Medulla oblongata (tissue), 1 donor: Measurements from ENCODE around the gene SF1.

Experiments
- DNase-seq: peaks from one replicate; pipeline ENCODE4 v3.0.0-alpha.2; 2015; ENCODE audit errors: extremely low spot score

The SF1 gene

DNA sequence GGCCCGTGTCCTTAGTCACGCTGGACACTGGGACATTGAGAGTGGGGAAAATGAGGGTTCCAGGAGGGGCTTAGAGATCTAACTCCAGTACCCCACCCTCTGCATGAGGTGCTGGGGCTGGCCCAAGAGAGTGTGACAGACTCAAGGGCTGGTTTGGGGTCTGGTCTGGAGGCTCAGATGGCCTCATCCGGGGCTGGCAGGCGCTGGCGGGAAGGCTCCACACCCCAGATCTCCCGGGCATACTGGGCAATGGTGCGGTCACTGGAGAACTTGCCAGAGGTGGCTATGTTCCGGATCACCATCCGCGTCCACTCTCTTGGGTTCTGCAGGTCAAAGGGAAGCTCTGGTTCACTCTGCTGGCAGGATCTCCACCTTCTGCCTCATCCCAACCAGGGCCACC is 31.9 kb downstream of the SF1 start:
- DNase-seq, result no peak

GRCh38 chr11:64745521-64746328 is 32.6 kb downstream of the SF1 start:
- peak; percentile 54 for DNase-seq

DNA sequence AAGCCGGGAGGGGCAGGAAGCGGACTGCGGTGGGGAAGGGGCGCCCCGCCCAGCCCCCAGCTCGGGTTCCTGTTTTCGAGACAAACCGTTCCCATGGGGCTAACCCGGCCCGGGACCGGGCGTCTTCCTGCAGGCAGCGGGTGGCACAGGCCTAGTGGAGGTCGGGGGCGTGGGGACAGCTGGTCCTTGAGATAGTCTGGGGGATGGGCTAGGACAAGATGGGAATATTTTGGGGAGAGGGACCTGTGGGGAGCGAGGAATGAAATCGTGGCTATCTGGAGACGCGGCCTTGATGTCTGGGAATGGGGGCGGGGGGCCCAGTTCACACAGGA is 33.2 kb downstream of the SF1 start:
- no peak for DNase-seq

DNA sequence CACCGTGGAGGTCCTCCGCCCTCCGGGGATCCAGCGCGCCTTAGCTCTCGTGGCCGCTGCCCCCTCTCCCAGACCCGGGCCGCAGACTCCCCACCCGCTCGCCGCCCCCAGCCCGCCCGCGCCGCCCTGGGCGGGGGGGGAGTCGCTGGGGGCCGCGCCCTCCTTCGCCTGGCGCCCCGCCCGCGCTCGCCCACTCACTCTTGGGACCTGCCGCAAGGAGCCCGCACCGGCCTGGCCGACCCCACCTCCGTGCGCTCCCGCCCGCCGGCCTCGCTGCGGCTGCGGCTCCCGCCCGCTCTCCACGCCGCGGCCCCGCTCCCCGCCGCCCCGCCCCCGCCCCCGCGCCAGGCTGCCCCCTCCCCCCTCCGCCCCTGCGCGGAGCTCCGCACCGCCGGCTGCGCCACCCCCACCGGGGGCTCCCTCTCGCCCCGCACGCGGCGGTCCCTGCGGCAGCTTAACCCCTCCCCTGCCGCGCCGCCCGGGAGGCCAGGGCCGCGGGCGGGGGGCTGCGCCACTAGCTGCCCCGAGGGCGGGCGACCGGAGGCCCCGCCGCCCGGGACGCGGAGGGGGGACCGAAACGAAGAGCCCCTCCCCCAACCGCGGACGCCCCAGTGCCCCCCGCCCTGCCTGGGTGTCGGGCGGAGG is 33.7 kb downstream of the SF1 start:
- DNase-seq, result no peak

- DNase-seq, result peak; percentile 42
These were observed 34.5 kb downstream of the SF1 start, which contains the start of gene RASGRP2 for GRCh38 chr11:64743591-64744543. Gene RASGRP2 (minus strand): TSS chr11:64744142. CDS start chr11:64742866, 1,276 bp downstream.

DNA sequence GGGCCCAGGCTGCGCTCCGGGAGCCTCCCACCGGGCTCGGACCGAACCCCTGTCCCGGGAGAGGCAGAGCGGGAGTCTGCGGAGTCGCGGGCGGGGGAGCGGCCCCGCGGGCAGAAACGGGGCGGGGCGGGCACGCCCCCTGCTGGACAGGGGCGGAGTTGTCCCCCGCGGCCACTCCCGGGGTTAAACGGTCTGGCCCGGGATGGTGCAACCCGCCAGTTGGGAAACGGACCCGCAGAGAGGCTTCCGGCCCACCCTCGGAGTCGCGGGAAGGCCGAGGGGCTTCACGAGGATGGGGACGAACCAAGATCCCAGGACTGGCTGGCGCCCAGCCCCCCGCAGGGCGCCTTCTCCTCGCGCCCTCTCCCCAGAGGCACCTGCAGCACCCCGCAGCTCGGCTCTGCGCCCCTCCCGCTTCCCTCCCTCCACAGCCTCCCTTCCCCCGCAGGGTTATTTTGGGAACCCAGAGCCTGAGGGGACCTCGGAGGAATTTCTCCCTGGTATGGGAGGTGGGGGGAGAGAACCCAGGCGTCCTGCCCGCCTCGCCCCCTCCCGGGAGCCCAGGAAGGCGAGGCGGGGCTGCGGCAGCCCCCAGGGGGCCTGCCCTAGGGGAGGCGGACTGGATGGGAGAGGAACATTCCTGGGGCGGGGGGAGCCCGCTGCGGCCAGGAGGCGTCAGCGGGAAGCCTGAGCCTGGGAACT is 35.3 kb downstream of the SF1 start:
- DNase-seq, result peak; percentile 44

- no peak for DNase-seq
These were observed 36.1 kb downstream of the SF1 start for GRCh38 chr11:64742087-64742888.

- DNase-seq, result no peak
These were observed 36.8 kb downstream of the SF1 start for GRCh38 chr11:64741375-64742086.

DNA sequence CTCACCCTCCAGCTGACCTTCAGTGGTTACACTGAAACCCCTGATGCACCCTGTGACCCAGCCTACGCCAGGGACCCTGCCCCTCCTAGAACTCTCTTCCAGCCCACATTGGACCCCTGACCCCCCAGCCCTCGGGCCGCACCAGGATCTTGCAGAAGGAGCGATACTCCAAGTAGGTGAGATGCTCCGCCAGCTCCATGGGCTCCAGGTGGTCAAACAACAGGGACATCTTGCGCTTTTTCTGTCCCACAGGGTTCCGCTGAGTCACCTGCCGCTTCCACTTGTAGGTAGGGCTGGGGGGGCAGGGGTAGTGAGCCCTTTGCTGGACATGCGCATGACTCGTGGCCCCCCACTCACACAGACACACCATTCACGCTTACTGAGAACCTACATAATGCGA is 38.5 kb downstream of the SF1 start:
- no peak for DNase-seq

DNA sequence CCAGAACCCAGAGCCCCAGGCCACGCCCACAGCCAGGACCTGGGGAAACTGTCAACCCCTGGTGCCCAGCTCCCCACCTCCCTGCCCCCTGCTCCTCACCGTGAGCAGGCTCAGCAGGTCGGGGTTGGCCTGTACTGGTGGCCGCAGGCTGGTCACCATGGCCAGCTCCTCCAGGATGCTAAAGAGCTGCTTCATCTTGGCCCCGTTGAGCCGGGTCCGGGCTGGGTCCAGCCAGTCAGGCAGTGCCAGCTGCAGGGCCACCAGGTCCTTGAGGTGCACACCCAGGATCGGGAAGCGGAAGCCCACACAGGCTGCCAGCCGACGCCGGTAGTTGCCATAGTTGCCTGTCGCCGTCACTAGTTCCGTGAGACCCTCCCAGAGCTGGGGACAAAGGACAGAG is 41.7 kb downstream of the SF1 start:
- no peak for DNase-seq

DNA sequence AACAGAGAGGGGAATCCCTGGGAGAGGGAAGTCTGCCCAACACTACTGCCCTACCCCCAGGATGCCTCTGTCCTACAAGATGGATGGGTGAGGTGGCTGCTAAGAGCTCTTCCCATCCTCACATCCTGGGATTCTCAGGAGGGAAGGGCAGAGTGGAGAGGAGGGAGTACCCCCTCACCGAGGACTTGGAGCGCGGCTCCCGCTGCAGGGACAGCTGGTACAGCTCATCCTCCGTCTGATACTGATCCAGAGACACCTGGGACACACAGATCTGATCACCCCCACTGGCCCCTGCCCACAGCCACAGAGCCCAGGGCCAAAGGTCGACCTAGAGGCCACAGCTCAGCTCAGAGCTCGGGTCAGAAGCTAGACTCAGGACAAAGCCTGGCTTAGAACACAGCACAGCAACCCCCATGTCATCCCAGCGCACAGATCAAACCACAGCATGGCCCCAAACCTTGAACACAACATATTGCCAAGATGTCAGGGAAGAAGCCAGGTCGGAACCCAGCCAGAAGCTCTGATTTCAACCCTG is 42.5 kb downstream of the SF1 start:
- no peak for DNase-seq

DNA sequence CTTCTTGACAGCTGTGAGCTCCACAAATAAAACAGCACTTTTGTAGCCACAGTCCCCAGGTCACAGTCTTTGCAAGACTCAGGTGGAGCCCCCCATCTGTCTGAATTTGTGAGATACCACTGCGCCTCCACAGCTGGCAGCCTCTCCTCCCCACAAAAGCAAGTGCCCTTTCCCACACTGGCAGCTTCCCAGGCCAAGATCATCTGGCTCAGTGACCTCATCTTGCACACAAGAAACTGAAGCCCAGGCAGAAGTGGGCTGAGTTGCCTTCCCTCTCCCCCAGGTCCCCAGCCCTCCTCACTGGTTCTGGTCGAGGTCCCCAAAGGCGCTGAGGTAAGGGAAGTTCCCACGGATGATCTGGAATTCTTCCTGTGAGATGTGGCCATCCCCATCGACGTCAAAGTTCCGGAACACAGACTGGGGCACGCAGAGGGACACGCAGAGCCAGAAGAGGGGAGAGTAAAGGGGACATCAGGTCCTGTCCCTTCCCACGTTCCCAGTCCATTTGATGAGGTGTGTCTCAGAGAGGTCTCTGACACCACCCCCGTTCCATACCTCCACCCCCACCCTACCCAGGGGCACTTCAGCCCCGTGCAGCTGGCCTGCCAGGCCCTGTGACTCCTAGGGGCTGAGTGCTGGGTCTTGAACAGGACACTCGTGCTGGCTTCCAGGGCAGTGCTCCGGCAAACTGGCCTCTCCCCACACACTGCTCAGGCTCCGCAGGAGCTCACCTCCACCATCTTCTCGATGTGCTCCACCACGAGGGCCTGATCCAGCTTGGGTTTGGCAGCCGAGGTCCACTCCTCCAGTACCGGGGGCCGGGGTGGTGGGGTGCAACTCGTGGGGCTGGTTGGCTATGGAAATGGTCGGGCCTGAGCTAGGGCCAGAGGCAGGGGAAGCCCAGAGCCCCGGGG is 43.3 kb downstream of the SF1 start:
- no peak for DNase-seq

GRCh38 chr11:64731601-64732000 is 46.7 kb downstream of the SF1 start:
- DNase-seq, result no peak

DNA sequence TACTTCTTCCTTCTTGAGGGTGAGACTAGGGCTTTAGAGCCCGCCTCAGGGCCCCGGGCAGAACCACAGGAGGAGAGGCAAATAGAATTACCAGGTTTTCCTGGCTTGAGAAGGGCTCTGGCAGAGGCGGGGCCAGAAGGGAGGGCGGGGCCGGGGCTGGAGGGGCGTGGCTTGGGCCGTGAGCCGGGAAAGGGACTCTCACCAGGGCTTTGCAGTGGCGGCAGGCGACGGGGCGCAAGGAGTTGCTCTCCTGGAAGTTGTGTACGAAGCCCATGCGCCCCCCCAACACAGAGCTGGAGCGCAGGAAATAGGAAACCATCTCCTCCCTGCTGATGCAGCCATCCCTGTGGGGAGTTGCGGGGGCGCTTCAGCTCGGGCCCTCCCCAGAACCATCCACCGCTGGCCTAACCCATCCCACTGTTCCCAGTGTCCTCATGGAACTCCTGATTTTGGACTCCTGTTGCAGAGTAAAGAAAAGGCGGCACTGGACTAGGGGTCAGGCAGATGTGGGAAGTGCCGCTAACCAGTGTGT is 48.4 kb downstream of the SF1 start:
- DNase-seq, result no peak

GRCh38 chr11:64728757-64729365 is 49.5 kb downstream of the SF1 start:
- DNase-seq, result no peak

- DNase-seq, result no peak
These were observed 51.3 kb downstream of the SF1 start for GRCh38 chr11:64726867-64727530.

- no peak for DNase-seq
These were observed 52.1 kb downstream of the SF1 start for GRCh38 chr11:64726211-64726641.
